ENCODE data around the gene ZNF280D. TPM values are rescaled to one million over a fixed set of nuclear protein-coding genes. Genes with fewer than 3 reads are reported as not detected.

ZNF280D gene
- total RNA-seq, 1 donor from 2014 or later = 8.7 TPM

DNA sequence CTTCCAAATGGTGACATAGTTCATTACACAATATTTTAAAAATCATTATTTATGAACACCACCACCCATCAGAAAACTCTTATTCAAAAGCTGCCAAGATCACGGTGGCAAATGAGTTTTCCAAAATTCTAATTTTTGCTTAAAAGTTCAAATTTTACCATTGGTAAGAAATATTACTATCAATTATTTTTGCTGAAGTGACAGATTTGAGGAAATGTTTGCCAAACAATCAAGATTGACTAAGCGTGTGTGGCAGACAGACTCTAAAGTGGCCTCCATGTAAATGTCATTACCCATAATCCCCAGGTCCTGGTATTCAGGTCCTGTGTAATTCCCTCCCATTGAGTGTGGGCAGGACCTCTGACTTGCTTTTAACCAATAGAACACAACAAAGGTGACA is 35.0 kb downstream of the ZNF280D start:
- FAIRE-seq (no peak), DNase-seq (ENCODE audit: low read depth) (no peak)
- Histone ChIP-seq H3K4me3 (ENCODE audit: low read depth, low read length) (no peak overlapping the region), H3K27me3 (ENCODE audit: control insufficient read depth, insufficient read depth, low read length) (no peaks in the 10 kb centered on the region), H3K36me3 (ENCODE audit: control insufficient read depth, insufficient read depth, low read length) (peaks cover 3% of the 10 kb centered on the region)
- TF ChIP-seq, protein P1, sequence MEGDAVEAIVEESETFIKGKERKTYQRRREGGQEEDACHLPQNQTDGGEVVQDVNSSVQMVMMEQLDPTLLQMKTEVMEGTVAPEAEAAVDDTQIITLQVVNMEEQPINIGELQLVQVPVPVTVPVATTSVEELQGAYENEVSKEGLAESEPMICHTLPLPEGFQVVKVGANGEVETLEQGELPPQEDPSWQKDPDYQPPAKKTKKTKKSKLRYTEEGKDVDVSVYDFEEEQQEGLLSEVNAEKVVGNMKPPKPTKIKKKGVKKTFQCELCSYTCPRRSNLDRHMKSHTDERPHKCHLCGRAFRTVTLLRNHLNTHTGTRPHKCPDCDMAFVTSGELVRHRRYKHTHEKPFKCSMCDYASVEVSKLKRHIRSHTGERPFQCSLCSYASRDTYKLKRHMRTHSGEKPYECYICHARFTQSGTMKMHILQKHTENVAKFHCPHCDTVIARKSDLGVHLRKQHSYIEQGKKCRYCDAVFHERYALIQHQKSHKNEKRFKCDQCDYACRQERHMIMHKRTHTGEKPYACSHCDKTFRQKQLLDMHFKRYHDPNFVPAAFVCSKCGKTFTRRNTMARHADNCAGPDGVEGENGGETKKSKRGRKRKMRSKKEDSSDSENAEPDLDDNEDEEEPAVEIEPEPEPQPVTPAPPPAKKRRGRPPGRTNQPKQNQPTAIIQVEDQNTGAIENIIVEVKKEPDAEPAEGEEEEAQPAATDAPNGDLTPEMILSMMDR (IDR thresholded peaks at IDR 0.05; ENCODE audit: insufficient read depth, low read length, severe bottlenecking) = no peak

DNA sequence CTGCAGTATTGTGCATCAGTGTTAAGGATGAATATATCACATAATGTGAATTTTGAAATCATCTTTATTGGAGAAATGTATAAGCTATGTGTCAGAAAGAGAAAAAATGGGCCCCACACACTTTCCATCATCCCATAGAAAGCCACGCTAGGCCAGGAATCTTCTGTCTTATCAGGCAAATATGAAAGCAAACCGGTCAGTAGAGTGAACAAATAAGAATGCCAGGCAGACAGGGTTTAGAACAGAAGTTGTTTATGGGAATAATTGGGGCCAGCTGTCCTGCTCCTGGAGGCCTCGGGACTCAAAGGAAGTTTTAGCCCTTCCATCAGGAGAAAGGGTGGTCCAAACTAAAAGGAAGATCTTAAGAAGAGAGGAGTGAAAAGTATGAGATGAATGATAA is 39.5 kb downstream of the ZNF280D start:
- FAIRE-seq = no peak
- Histone ChIP-seq H3K27me3 (ENCODE audit: control insufficient read depth, insufficient read depth, low read length) (no peaks in the 10 kb centered on the region), H3K4me3 (ENCODE audit: low read depth, low read length) (no peak overlapping the region), H3K36me3 (ENCODE audit: control insufficient read depth, insufficient read depth, low read length) (peaks cover 3% of the 10 kb centered on the region)
- TF ChIP-seq, protein P1 (IDR thresholded peaks at IDR 0.05; ENCODE audit: insufficient read depth, low read length, severe bottlenecking) = no peak
- DNase-seq (ENCODE audit: low read depth) = no peak

DNA sequence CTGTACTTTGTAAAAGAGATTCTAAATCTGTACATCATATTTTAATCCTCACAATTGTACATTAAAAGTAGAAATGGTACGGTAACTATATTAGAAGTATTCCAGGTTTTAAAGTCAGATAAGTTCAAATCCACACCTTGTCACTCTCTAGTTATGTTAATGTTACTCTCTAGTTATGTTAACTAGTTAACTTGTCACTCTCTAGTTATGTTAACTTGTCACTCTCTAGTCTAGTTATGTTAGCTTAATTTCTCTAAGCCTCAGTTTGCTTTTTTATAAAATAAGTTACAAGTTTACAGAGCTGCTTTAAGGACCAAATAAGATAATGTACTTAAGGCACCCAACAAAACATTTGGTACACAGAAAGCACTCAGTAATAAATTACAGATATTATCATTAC is 42.6 kb downstream of the ZNF280D start:
- no peak for DNase-seq (ENCODE audit: low read depth)
- no peak overlapping the region for H3K4me3 ChIP-seq (ENCODE audit: low read depth, low read length)
- FAIRE-seq = no peak
- H3K27me3 ChIP-seq (ENCODE audit: control insufficient read depth, insufficient read depth, low read length) = no peaks in the 10 kb centered on the region
- no peaks in the 10 kb centered on the region for H3K36me3 ChIP-seq (ENCODE audit: control insufficient read depth, insufficient read depth, low read length)
- TF ChIP-seq, protein P1 (IDR thresholded peaks at IDR 0.05; ENCODE audit: insufficient read depth, low read length, severe bottlenecking) = no peak

DNA sequence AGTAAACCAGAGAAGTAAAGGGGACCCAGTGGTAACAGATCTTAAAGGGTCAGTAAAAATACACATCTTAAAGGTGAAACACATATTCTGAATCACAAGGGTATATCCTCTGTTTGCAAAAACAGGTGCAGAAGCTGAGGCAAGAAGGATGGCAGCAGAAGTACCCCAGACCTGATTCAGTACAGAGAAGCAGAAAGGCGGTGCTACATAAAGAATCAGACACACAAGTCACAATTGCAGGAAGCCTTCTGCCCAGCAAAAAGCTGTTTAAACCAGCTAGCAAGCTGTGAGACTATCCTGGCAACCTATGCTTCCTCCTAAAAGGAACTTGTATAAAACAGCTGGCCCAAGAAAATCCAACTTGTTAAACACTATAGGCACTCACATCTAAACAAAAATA is 49.4 kb downstream of the ZNF280D start:
- no peak for FAIRE-seq
- H3K4me3 ChIP-seq (ENCODE audit: low read depth, low read length) = no peak overlapping the region
- no peaks in the 10 kb centered on the region for H3K27me3 ChIP-seq (ENCODE audit: control insufficient read depth, insufficient read depth, low read length)
- TF ChIP-seq, protein P1 (IDR thresholded peaks at IDR 0.05; ENCODE audit: insufficient read depth, low read length, severe bottlenecking) = no peak
- DNase-seq (ENCODE audit: low read depth) = no peak
- H3K36me3 ChIP-seq (ENCODE audit: control insufficient read depth, insufficient read depth, low read length) = no peaks in the 10 kb centered on the region

DNA sequence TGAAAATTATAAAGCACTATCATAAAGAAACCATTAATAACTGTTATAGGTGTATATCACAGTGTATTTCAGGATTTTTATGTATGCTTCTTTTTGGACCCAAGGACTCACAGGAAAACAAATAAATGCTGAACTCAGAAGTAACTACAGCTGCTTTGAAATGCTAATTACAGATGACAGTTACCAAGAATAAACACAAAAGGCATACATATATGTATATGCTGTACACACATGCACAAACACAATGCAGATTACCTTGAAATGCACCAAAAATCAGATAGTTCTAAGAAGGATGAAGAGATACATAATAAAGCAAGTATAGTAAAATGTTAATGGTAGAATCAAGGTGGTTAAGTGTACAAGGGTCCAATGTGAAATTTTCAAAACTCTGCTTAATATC is 52.2 kb downstream of the ZNF280D start:
- no peak for FAIRE-seq
- no peaks in the 10 kb centered on the region for H3K36me3 ChIP-seq (ENCODE audit: control insufficient read depth, insufficient read depth, low read length)
- H3K27me3 ChIP-seq (ENCODE audit: control insufficient read depth, insufficient read depth, low read length) = no peaks in the 10 kb centered on the region
- no peak for DNase-seq (ENCODE audit: low read depth)
- H3K4me3 ChIP-seq (ENCODE audit: low read depth, low read length) = no peak overlapping the region
- TF ChIP-seq, protein P1 (IDR thresholded peaks at IDR 0.05; ENCODE audit: insufficient read depth, low read length, severe bottlenecking) = no peak

DNA sequence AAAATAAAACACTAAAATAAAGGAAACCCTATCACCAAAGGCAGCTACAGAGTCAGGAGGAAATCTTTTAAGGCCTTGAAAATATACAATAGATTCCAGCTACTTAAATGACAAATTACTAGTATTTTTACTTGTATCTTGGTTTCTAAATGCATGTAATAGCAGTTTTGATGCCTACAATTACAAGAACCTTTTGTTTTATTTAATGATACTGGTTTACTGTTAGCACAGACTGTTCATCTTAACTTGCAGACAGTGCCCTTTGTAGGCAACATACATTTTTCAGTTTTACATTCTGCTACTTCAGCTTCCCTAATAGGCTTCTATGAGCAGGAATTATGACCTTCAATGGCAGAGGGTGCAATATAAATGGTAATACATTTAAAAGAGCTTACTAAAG is 54.1 kb downstream of the ZNF280D start:
- no peak overlapping the region for H3K4me3 ChIP-seq (ENCODE audit: low read depth, low read length)
- DNase-seq (ENCODE audit: low read depth) = no peak
- TF ChIP-seq, protein P1 (IDR thresholded peaks at IDR 0.05; ENCODE audit: insufficient read depth, low read length, severe bottlenecking) = no peak
- H3K27me3 ChIP-seq (ENCODE audit: control insufficient read depth, insufficient read depth, low read length) = no peaks in the 10 kb centered on the region
- no peak for FAIRE-seq
- no peaks in the 10 kb centered on the region for H3K36me3 ChIP-seq (ENCODE audit: control insufficient read depth, insufficient read depth, low read length)
